ENCODE data around the gene UNKL.

The UNKL gene

GRCh38 chr16:1333854-1334700 is 80.4 kb downstream of the UNKL start:
- no peaks in the 10 kb centered on the region for H3K79me2 ChIP-seq (ENCODE audit: insufficient read depth, low read length)
- DNase-seq (no peak), ATAC-seq (ENCODE audit: insufficient read depth, low read depth) (no peak)
- peaks cover 5% of the 10 kb centered on the region for H3K27me3 ChIP-seq (ENCODE audit: insufficient read depth, low read length, poor library complexity)
- no peaks in the 10 kb centered on the region for H3K9me3 ChIP-seq (ENCODE audit: insufficient read depth, low read length, severe bottlenecking)
- H3K4me2 ChIP-seq (ENCODE audit: insufficient read depth, low read length): no peak overlapping the region
- no peak overlapping the region for H2AFZ ChIP-seq (ENCODE audit: low read depth, low read length)
- H3K4me1 ChIP-seq (ENCODE audit: insufficient read depth, low read length): peaks cover 4% of the 10 kb centered on the region; the same call in 1 of the 2 replicates
- no peak overlapping the region for H3K4me3 ChIP-seq (ENCODE audit: low read depth in 1 of 2, low read length in 2 of 2)
- H3K27ac ChIP-seq (ENCODE audit: low read length): no peak overlapping the region
- no peaks in the 10 kb centered on the region for H3K36me3 ChIP-seq (ENCODE audit: insufficient read depth, low read length)
- no peak overlapping the region for H3K9ac ChIP-seq (ENCODE audit: low read depth, low read length)
- H4K20me1 ChIP-seq (ENCODE audit: insufficient read depth, low read length): 0 out of 2 replicates have a peak, but pooled peaks cover 11% of the 10 kb centered on the region
- TF ChIP-seq, protein P1, sequence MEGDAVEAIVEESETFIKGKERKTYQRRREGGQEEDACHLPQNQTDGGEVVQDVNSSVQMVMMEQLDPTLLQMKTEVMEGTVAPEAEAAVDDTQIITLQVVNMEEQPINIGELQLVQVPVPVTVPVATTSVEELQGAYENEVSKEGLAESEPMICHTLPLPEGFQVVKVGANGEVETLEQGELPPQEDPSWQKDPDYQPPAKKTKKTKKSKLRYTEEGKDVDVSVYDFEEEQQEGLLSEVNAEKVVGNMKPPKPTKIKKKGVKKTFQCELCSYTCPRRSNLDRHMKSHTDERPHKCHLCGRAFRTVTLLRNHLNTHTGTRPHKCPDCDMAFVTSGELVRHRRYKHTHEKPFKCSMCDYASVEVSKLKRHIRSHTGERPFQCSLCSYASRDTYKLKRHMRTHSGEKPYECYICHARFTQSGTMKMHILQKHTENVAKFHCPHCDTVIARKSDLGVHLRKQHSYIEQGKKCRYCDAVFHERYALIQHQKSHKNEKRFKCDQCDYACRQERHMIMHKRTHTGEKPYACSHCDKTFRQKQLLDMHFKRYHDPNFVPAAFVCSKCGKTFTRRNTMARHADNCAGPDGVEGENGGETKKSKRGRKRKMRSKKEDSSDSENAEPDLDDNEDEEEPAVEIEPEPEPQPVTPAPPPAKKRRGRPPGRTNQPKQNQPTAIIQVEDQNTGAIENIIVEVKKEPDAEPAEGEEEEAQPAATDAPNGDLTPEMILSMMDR (IDR thresholded peaks at IDR 0.05; ENCODE audit: borderline replicate concordance, extremely low read depth, low read length, poor library complexity, severe bottlenecking): no peak
- TF ChIP-seq EZH2 (IDR thresholded peaks at IDR 0.05; ENCODE audit: borderline replicate concordance, low read depth, low read length, severe bottlenecking): no peak

- peaks cover 4% of the 10 kb centered on the region; the same call in 1 of the 2 replicates for H3K4me1 ChIP-seq (ENCODE audit: insufficient read depth, low read length)
- H3K9me3 ChIP-seq (ENCODE audit: insufficient read depth, low read length, severe bottlenecking): no peaks in the 10 kb centered on the region
- no peak within 1 kb of the TSS for H3K4me2 ChIP-seq (ENCODE audit: insufficient read depth, low read length)
- H3K36me3 ChIP-seq (ENCODE audit: insufficient read depth, low read length): no peaks in the 10 kb centered on the region
- H3K27ac ChIP-seq (ENCODE audit: low read length): no peak within 1 kb of the TSS
- DNase-seq (no peak), ATAC-seq (ENCODE audit: insufficient read depth, low read depth) (no peak)
- H4K20me1 ChIP-seq (ENCODE audit: insufficient read depth, low read length): 0 out of 2 replicates have a peak, but pooled peaks cover 11% of the 10 kb centered on the region
- H3K79me2 ChIP-seq (ENCODE audit: insufficient read depth, low read length): no peaks in the 10 kb centered on the region
- H2AFZ ChIP-seq (ENCODE audit: low read depth, low read length): no peak within 1 kb of the TSS
- peaks cover 5% of the 10 kb centered on the region for H3K27me3 ChIP-seq (ENCODE audit: insufficient read depth, low read length, poor library complexity)
- no peak within 1 kb of the TSS for H3K9ac ChIP-seq (ENCODE audit: low read depth, low read length)
- TF ChIP-seq, protein P1 (IDR thresholded peaks at IDR 0.05; ENCODE audit: borderline replicate concordance, extremely low read depth, low read length, poor library complexity, severe bottlenecking): no peak
- no peak for TF ChIP-seq EZH2 (IDR thresholded peaks at IDR 0.05; ENCODE audit: borderline replicate concordance, low read depth, low read length, severe bottlenecking)
- H3K4me3 ChIP-seq (ENCODE audit: low read depth in 1 of 2, low read length in 2 of 2): no peak within 1 kb of the TSS
Observed at GRCh38 chr16:1333149-1333812, 81.2 kb downstream of the UNKL start, which contains the start of gene BAIAP3. Gene BAIAP3, plus strand, starts transcription at chr16:1333645. Its CDS starts 4,905 bp downstream, at chr16:1338550.

DNA sequence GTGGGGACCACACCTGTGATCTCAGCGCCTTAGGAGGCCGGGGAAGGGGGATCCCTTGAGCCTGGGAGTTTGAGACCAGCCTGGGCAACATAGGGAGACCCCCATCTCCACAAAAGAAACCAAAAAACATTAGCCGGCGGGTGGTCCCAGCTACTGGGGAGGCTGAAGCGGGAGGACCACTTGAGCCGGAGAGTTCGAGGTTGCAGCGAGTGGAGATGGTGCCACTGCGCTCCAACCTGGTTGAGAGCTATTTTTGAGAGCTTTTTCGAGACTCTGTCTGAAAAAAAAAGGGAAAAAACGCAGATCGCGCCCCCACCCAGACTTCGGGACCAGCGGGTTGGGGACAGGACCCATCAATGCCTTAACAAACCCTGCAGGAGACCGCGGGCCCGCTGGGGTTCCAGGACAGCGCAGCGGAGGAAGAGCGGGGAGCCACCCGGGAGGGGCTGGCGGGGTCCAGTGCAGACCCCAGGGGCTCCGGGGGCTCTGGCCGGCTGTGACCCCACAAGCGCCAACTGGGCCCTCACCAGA is 81.8 kb downstream of the UNKL start:
- TF ChIP-seq, protein P1 (IDR thresholded peaks at IDR 0.05; ENCODE audit: borderline replicate concordance, extremely low read depth, low read length, poor library complexity, severe bottlenecking): no peak
- TF ChIP-seq EZH2 (IDR thresholded peaks at IDR 0.05; ENCODE audit: borderline replicate concordance, low read depth, low read length, severe bottlenecking): no peak
- Histone ChIP-seq H3K27ac (ENCODE audit: low read length) (no peak overlapping the region), H3K4me3 (ENCODE audit: low read depth in 1 of 2, low read length in 2 of 2) (no peak overlapping the region), H3K79me2 (ENCODE audit: insufficient read depth, low read length) (no peaks in the 10 kb centered on the region), H3K4me2 (ENCODE audit: insufficient read depth, low read length) (no peak overlapping the region), H3K27me3 (ENCODE audit: insufficient read depth, low read length, poor library complexity) (peaks cover 5% of the 10 kb centered on the region), H3K9me3 (ENCODE audit: insufficient read depth, low read length, severe bottlenecking) (no peaks in the 10 kb centered on the region), H3K9ac (ENCODE audit: low read depth, low read length) (no peak overlapping the region), H3K36me3 (ENCODE audit: insufficient read depth, low read length) (no peaks in the 10 kb centered on the region), H3K4me1 (ENCODE audit: insufficient read depth, low read length) (peaks cover 4% of the 10 kb centered on the region; the same call in 1 of the 2 replicates), H4K20me1 (ENCODE audit: insufficient read depth, low read length) (0 out of 2 replicates have a peak, but pooled peaks cover 11% of the 10 kb centered on the region), H2AFZ (ENCODE audit: low read depth, low read length) (no peak overlapping the region)
- DNase-seq: no peak
- ATAC-seq (ENCODE audit: insufficient read depth, low read depth): no peak
